GM23338 (cell line): ENCODE results near the gene C1orf141. TPM values are rescaled to one million over a fixed set of nuclear protein-coding genes. Genes with fewer than 3 reads are reported as not detected.

Source experiments
- ATAC-seq: fragments of 200-7000 bp; cut with Tn5 transposase; 3 replicates; pipeline ENCODE4 v1.9.1; 2020
- DNase-seq: peaks from one replicate; pipeline ENCODE4 v3.0.0-alpha.2; 2015; ENCODE audit warnings: low spot score
- H2AFZ ChIP-seq: fragments of 200-600 bp; sonication (generic); 2 replicates; pipeline ENCODE4 v1.8.0; 2016; ENCODE audit warnings: antibody characterized with exemption, mild to moderate bottlenecking, moderate library complexity
- H3F3A ChIP-seq: fragments of 200-600 bp; sonication (generic); replicated peaks from 2 replicates; pipeline ENCODE4 v1.8.0; 2017; ENCODE audit warnings: antibody characterized with exemption, mixed run types, low read depth
- H3K27ac ChIP-seq: fragments of 200-600 bp; sonication (generic); 2 replicates; pipeline ENCODE4 v1.6.1; 2016; ENCODE audit warnings: low read depth
- H3K27me3 ChIP-seq: fragments of 200-600 bp; sonication (generic); 2 replicates; pipeline ENCODE4 v1.8.0; 2016; ENCODE audit warnings: mild to moderate bottlenecking, mixed run types, moderate library complexity; ENCODE audit not compliant: insufficient read depth
- H3K36me3 ChIP-seq: fragments of 200-600 bp; sonication (generic); 2 replicates; pipeline ENCODE4 v1.8.0; 2016; ENCODE audit warnings: mild to moderate bottlenecking; ENCODE audit not compliant: insufficient read depth
- H3K4me1 ChIP-seq: fragments of 200-600 bp; sonication (generic); 2 replicates; pipeline ENCODE4 v1.8.0; 2016; ENCODE audit warnings: mild to moderate bottlenecking, moderate library complexity; ENCODE audit not compliant: insufficient read depth
- H3K4me2 ChIP-seq: fragments of 200-600 bp; sonication (generic); 2 replicates; pipeline ENCODE4 v1.7.1; 2017; ENCODE audit warnings: mixed run types
- H3K4me3 ChIP-seq: fragments of 200-600 bp; sonication (generic); 2 replicates; pipeline ENCODE4 v1.6.1; 2016; ENCODE audit warnings: mixed run types
- H3K79me2 ChIP-seq: fragments of 200-600 bp; sonication (generic); replicated peaks from 2 replicates; pipeline ENCODE4 v1.8.0; 2017; ENCODE audit warnings: mild to moderate bottlenecking; ENCODE audit not compliant: insufficient read depth
- H3K9me2 ChIP-seq: fragments of 200-600 bp; sonication (generic); 2 replicates; pipeline ENCODE4 v1.8.0; 2017; ENCODE audit not compliant: insufficient read depth
- H4K20me1 ChIP-seq: fragments of 200-600 bp; sonication (generic); replicated peaks from 2 replicates; pipeline ENCODE4 v1.8.0; 2017; ENCODE audit warnings: mild to moderate bottlenecking; ENCODE audit not compliant: insufficient read depth
- H3K27ac Mint-ChIP-seq: 2 replicates; pipeline ENCODE4 v1.8.0; 2020; ENCODE audit warnings: inconsistent platforms, mild to moderate bottlenecking, moderate library complexity, mixed read lengths
- H3K27me3 Mint-ChIP-seq: 3 replicates; pipeline ENCODE4 v1.8.0; 2022; ENCODE audit warnings: low read depth, mild to moderate bottlenecking, moderate library complexity, mixed read lengths, inconsistent platforms; ENCODE audit not compliant: insufficient read depth, poor library complexity
- H3K36me3 Mint-ChIP-seq: 3 replicates; pipeline ENCODE4 v1.8.0; 2021; ENCODE audit warnings: low read depth, mild to moderate bottlenecking, inconsistent platforms, moderate library complexity, mixed read lengths
- H3K4me1 Mint-ChIP-seq: 3 replicates; pipeline ENCODE4 v1.8.0; 2020; ENCODE audit warnings: mild to moderate bottlenecking, inconsistent platforms, mixed read lengths
- H3K4me3 Mint-ChIP-seq: 3 replicates; pipeline ENCODE4 v1.8.0; 2021; ENCODE audit warnings: moderate library complexity, mild to moderate bottlenecking, inconsistent platforms, mixed read lengths
- H3K9me3 Mint-ChIP-seq: 3 replicates; pipeline ENCODE4 v1.8.0; 2020; ENCODE audit warnings: moderate library complexity, mild to moderate bottlenecking, inconsistent platforms, mixed read lengths
- EZH2 ChIP-seq: fragments of 200-600 bp; sonication (generic); IDR thresholded peaks from one replicate; pipeline ENCODE4 v1.8.0; 2017; ENCODE audit warnings: antibody characterized with exemption, mild to moderate bottlenecking, low read depth; ENCODE audit not compliant: unreplicated experiment
- JUNB ChIP-seq: IDR thresholded peaks from one replicate; pipeline ENCODE4 v1.6.1; 2016; ENCODE audit warnings: antibody characterized with exemption; ENCODE audit not compliant: unreplicated experiment
- NANOG ChIP-seq: IDR thresholded peaks from 2 replicates; pipeline ENCODE4 v1.6.1; 2016; ENCODE audit warnings: antibody characterized with exemption, borderline replicate concordance
- POLR2AphosphoS5 ChIP-seq: IDR thresholded peaks from 2 replicates; pipeline ENCODE4 v1.6.1; 2016; ENCODE audit warnings: antibody characterized with exemption, low read depth
- STAT1 ChIP-seq: IDR thresholded peaks from one replicate; pipeline ENCODE4 v1.6.1; 2016; ENCODE audit warnings: antibody characterized with exemption; ENCODE audit not compliant: unreplicated experiment
- ZNF114 ChIP-seq: fragments of 250-450 bp; sonication (Bioruptor Pico); IDR thresholded peaks from 2 replicates; pipeline ENCODE4 v1.5.0; 2020; ENCODE audit warnings: mild to moderate bottlenecking, moderate library complexity
- polyA plus RNA-seq: library from polyadenylated mRNA; unstranded; fragments of >200 nt; fragmentation: Nextera tagmentation; extraction: Ambion mirVana; gene quantifications from 2 replicates; pipeline ENCODE4 v1.2.1, GENCODE V29; 2016
- total RNA-seq: library from RNA; depleted of rRNA; stranded (reverse); fragments of >200 nt; shearing (Covaris generic); gene quantifications from 2 replicates; pipeline ENCODE4 v1.2.3, GENCODE V29; 2014
- TF ChIP-seq, protein P1 (sequence below): IDR thresholded peaks from one replicate; pipeline ENCODE4 v1.6.1; 2018; ENCODE audit warnings: antibody characterized with exemption; ENCODE audit not compliant: unreplicated experiment
- TF ChIP-seq, protein P2 (sequence below): IDR thresholded peaks from 2 replicates; pipeline ENCODE4 v1.6.1; 2016; ENCODE audit warnings: antibody characterized with exemption
- TF ChIP-seq, protein P3 (sequence below): fragments of 250-450 bp; sonication (Bioruptor Pico); IDR thresholded peaks from 2 replicates; pipeline ENCODE4 v1.5.0; 2020; ENCODE audit warnings: mild to moderate bottlenecking, moderate library complexity

The C1orf141 gene
- total and polyA plus RNA-seq, 2 experiments from 2014 or later, result not detected

DNA sequence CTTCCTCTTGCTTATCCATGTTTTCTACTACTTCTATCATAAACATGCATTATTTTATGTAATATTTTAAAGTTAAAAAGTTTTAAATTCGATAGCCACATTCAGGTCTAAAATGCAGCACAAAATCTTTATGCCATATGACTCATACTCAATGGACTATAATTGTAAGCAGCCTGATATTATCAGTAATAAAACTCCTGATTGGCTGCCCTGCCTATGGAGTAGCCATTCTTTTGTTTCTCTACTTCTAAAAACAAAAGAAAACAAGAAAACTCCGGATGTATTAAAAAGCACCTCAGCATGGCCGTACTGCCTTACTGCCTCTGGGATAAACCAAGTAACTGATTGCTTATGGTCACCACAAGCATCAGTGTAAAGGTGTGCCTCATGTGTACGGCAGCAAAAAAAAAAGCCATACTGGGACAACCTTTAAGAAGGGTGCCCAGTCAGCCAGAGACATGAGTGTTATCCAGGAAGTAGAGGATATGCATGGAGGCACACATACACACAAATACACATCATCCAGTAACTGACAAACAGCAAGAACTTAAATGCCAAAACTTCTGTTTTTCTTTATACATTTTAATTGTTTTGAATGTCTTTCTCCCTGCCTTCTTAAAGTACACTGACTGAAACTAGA lies 90.0 kb downstream of the C1orf141 start:
- TF ChIP-seq JUNB (no peak), POLR2AphosphoS5 (no peak), ZNF114 (CRISPR knock-in tag) (no peak), EZH2 (no peak), STAT1 (no peak), NANOG (no peak)
- TF ChIP-seq, protein P1, sequence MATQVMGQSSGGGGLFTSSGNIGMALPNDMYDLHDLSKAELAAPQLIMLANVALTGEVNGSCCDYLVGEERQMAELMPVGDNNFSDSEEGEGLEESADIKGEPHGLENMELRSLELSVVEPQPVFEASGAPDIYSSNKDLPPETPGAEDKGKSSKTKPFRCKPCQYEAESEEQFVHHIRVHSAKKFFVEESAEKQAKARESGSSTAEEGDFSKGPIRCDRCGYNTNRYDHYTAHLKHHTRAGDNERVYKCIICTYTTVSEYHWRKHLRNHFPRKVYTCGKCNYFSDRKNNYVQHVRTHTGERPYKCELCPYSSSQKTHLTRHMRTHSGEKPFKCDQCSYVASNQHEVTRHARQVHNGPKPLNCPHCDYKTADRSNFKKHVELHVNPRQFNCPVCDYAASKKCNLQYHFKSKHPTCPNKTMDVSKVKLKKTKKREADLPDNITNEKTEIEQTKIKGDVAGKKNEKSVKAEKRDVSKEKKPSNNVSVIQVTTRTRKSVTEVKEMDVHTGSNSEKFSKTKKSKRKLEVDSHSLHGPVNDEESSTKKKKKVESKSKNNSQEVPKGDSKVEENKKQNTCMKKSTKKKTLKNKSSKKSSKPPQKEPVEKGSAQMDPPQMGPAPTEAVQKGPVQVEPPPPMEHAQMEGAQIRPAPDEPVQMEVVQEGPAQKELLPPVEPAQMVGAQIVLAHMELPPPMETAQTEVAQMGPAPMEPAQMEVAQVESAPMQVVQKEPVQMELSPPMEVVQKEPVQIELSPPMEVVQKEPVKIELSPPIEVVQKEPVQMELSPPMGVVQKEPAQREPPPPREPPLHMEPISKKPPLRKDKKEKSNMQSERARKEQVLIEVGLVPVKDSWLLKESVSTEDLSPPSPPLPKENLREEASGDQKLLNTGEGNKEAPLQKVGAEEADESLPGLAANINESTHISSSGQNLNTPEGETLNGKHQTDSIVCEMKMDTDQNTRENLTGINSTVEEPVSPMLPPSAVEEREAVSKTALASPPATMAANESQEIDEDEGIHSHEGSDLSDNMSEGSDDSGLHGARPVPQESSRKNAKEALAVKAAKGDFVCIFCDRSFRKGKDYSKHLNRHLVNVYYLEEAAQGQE, result no peak
- TF ChIP-seq, protein P2, sequence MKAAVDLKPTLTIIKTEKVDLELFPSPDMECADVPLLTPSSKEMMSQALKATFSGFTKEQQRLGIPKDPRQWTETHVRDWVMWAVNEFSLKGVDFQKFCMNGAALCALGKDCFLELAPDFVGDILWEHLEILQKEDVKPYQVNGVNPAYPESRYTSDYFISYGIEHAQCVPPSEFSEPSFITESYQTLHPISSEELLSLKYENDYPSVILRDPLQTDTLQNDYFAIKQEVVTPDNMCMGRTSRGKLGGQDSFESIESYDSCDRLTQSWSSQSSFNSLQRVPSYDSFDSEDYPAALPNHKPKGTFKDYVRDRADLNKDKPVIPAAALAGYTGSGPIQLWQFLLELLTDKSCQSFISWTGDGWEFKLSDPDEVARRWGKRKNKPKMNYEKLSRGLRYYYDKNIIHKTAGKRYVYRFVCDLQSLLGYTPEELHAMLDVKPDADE, result no peak
- TF ChIP-seq, protein P3, sequence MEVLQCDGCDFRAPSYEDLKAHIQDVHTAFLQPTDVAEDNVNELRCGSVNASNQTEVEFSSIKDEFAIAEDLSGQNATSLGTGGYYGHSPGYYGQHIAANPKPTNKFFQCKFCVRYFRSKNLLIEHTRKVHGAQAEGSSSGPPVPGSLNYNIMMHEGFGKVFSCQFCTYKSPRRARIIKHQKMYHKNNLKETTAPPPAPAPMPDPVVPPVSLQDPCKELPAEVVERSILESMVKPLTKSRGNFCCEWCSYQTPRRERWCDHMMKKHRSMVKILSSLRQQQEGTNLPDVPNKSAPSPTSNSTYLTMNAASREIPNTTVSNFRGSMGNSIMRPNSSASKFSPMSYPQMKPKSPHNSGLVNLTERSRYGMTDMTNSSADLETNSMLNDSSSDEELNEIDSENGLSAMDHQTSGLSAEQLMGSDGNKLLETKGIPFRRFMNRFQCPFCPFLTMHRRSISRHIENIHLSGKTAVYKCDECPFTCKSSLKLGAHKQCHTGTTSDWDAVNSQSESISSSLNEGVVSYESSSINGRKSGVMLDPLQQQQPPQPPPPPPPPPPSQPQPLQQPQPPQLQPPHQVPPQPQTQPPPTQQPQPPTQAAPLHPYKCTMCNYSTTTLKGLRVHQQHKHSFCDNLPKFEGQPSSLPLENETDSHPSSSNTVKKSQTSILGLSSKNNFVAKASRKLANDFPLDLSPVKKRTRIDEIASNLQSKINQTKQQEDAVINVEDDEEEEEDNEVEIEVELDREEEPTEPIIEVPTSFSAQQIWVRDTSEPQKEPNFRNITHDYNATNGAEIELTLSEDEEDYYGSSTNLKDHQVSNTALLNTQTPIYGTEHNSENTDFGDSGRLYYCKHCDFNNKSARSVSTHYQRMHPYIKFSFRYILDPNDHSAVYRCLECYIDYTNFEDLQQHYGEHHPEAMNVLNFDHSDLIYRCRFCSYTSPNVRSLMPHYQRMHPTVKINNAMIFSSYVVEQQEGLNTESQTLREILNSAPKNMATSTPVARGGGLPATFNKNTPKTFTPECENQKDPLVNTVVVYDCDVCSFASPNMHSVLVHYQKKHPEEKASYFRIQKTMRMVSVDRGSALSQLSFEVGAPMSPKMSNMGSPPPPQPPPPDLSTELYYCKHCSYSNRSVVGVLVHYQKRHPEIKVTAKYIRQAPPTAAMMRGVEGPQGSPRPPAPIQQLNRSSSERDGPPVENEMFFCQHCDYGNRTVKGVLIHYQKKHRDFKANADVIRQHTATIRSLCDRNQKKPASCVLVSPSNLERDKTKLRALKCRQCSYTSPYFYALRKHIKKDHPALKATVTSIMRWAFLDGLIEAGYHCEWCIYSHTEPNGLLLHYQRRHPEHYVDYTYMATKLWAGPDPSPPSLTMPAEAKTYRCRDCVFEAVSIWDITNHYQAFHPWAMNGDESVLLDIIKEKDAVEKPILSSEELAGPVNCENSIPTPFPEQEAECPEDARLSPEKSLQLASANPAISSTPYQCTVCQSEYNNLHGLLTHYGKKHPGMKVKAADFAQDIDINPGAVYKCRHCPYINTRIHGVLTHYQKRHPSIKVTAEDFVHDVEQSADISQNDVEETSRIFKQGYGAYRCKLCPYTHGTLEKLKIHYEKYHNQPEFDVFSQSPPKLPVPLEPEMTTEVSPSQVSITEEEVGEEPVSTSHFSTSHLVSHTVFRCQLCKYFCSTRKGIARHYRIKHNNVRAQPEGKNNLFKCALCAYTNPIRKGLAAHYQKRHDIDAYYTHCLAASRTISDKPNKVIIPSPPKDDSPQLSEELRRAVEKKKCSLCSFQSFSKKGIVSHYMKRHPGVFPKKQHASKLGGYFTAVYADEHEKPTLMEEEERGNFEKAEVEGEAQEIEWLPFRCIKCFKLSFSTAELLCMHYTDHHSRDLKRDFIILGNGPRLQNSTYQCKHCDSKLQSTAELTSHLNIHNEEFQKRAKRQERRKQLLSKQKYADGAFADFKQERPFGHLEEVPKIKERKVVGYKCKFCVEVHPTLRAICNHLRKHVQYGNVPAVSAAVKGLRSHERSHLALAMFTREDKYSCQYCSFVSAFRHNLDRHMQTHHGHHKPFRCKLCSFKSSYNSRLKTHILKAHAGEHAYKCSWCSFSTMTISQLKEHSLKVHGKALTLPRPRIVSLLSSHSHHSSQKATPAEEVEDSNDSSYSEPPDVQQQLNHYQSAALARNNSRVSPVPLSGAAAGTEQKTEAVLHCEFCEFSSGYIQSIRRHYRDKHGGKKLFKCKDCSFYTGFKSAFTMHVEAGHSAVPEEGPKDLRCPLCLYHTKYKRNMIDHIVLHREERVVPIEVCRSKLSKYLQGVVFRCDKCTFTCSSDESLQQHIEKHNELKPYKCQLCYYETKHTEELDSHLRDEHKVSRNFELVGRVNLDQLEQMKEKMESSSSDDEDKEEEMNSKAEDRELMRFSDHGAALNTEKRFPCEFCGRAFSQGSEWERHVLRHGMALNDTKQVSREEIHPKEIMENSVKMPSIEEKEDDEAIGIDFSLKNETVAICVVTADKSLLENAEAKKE (CRISPR knock-in tag), result no peak
- Mint-ChIP-seq H3K4me1 (peaks cover 23% of the 10 kb centered on the region), H3K27me3 (no peaks in the 10 kb centered on the region), H3K27ac (no peak overlapping the region), H3K9me3 (no peaks in the 10 kb centered on the region), H3K4me3 (no peak overlapping the region), H3K36me3 (peaks cover 12% of the 10 kb centered on the region; the same call in 2 of the 3 replicates)
- ATAC-seq, result no peak
- Histone ChIP-seq H3K9me2 (no peaks in the 10 kb centered on the region), H4K20me1 (no peaks in the 10 kb centered on the region), H3K79me2 (no peaks in the 10 kb centered on the region), H3K27ac (no peak overlapping the region), H3K4me2 (no peak overlapping the region), H3K4me3 (no peak overlapping the region), H3K36me3 (peaks cover 2% of the 10 kb centered on the region; the same call in 1 of the 2 replicates), H2AFZ (no peak overlapping the region), H3K4me1 (no peaks in the 10 kb centered on the region), H3K27me3 (no peaks in the 10 kb centered on the region), H3F3A (no peaks in the 10 kb centered on the region)
- DNase-seq, result no peak
